Activated naive CD4-positive, alpha-beta T cell treated with anti-CD3 and anti-CD28 coated beads for 36 hours (primary cell): ENCODE data around the gene APBB2. TPM values are rescaled to one million over a fixed set of nuclear protein-coding genes. Genes with fewer than 3 reads are reported as not detected.
A peak's percentile ranks its signal among the peaks of the same experiment; 100 is the strongest.

ENCODE experiments used
- CTCF ChIA-PET: fragments of 350-600 bp; sonication (Branson Sonifier 250); formaldehyde crosslinking; loops from one replicate; lab custom pipeline; 2021; ENCODE audit warnings: antibody characterized with exemption; lab: Charles Lee
- DNase-seq: peaks from one replicate; pipeline ENCODE4 v3.0.0-alpha.2; 2020
- H3K27ac Mint-ChIP-seq: one replicate; pipeline ENCODE4 v1.8.0; 2021; ENCODE audit warnings: mild to moderate bottlenecking, mixed read lengths
- H3K27me3 Mint-ChIP-seq: one replicate; pipeline ENCODE4 v1.8.0; 2021; ENCODE audit warnings: low read depth, mixed read lengths
- H3K36me3 Mint-ChIP-seq: one replicate; pipeline ENCODE4 v1.8.0; 2021; ENCODE audit warnings: low read depth, mixed read lengths
- H3K4me1 Mint-ChIP-seq: one replicate; pipeline ENCODE4 v1.8.0; 2021; ENCODE audit warnings: low read depth, mixed read lengths
- H3K4me3 Mint-ChIP-seq: one replicate; pipeline ENCODE4 v1.8.0; 2021; ENCODE audit warnings: mild to moderate bottlenecking, moderate library complexity, mixed read lengths
- H3K9me3 Mint-ChIP-seq: one replicate; pipeline ENCODE4 v1.8.0; 2021; ENCODE audit warnings: mixed read lengths
- intact Hi-C: fragments of 100-400 bp; cut with micrococcal nuclease; formaldehyde crosslinking; loops from one replicate; pipeline ENCODE4 v1.15.1; 2023
- total RNA-seq, 2 experiments: library from RNA; stranded (reverse); gene quantifications; one replicate each; pipeline ENCODE4 v1.2.3, GENCODE V29; 2021

Gene APBB2
- total RNA-seq, 2 experiments from 2014 or later = 4.5 to 4.8 TPM

DNA sequence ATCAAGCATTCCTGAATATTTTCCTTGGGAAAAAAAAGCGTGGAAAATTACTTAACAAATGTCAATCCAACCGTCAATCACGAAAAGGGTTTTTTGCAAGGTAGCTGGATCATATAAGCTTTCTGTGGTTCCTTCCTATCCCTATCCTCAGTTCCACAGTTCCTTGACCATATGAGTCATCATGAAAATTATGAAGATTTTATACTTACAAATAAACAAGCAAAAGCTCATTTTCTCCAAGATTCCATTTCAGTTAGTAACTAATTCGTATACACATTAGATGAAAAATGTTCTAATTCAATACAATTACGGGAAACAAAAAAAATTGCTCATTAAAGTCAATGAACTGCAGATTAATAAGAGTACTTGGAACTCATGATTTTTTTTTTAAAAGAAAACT lies 235.8 kb downstream of the APBB2 start:
- Mint-ChIP-seq H3K9me3 (peaks cover 4% of the 10 kb centered on the region), H3K4me3 (no peak overlapping the region), H3K27ac (no peak overlapping the region), H3K36me3 (no peaks in the 10 kb centered on the region), H3K4me1 (no peaks in the 10 kb centered on the region), H3K27me3 (peaks cover 4% of the 10 kb centered on the region)
- intact Hi-C loops = loop anchor here (5.0 kb wide), 1 partner anchor 254 kb away; no protein-coding TSS in a partner anchor
- CTCF ChIA-PET = interaction anchor here (0.6 to 0.7 kb wide), 3 partner anchors 635 to 1554 kb away, joined by 3 to 5 read pairs (median 4); no protein-coding TSS in a partner anchor
- DNase-seq = no peak

DNA sequence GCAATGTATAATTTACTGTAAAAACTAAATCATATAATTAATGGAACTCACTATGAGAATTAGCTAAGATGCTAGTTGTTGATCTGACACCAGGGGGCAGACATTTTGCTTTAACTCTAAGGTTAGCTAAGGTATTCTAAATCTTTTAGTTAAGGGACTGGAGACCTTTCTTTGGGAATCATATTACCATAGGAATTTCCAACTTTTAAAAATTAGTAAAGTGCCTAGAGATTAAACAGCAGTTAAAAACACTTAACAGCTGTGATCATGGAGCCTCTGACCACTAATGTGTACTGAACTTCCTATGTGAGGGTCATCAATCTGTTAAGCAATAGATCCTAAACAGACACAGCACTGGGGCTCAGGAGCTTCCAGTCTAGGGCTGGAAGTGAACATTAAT lies 238.0 kb downstream of the APBB2 start:
- Mint-ChIP-seq H3K4me3 (no peak overlapping the region), H3K36me3 (no peaks in the 10 kb centered on the region), H3K4me1 (no peaks in the 10 kb centered on the region), H3K9me3 (peaks cover 4% of the 10 kb centered on the region), H3K27me3 (peaks cover 9% of the 10 kb centered on the region), H3K27ac (no peak overlapping the region)
- CTCF ChIA-PET = interaction anchor here (0.7 to 1.4 kb wide), 7 partner anchors 9 to 240 kb away, joined by 3 to 8 read pairs (median 4); partner anchors contain the start of gene APBB2
- intact Hi-C loops = loop anchor here (1.0 to 5.0 kb wide), 3 partner anchors 238 to 685 kb away; partner anchors contain the start of gene APBB2
- DNase-seq = peak; percentile 47

DNA sequence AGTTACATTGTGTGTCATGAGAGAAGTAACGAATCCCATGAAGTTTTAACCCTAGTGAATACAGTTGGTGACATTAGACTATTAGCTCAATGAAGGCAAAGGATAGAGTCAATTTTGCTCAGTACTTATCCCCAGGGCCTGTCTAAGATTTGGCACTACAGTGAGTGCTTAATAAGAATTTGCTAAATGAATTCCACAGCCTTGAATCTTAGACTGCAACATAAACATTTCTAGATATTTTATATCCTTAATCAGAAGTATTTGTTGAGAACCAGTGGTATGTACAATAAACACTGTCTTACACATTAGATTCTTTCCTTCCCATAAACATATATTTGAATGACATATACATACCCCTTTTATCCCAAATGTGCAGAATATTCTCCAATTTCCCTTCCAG lies 241.6 kb downstream of the APBB2 start:
- Mint-ChIP-seq H3K4me1 (no peaks in the 10 kb centered on the region), H3K9me3 (no peaks in the 10 kb centered on the region), H3K36me3 (no peaks in the 10 kb centered on the region), H3K27ac (no peak overlapping the region), H3K4me3 (no peak overlapping the region), H3K27me3 (peaks cover 7% of the 10 kb centered on the region)
- CTCF ChIA-PET = no interaction called here
- intact Hi-C loops = no loop called here
- DNase-seq = no peak

DNA sequence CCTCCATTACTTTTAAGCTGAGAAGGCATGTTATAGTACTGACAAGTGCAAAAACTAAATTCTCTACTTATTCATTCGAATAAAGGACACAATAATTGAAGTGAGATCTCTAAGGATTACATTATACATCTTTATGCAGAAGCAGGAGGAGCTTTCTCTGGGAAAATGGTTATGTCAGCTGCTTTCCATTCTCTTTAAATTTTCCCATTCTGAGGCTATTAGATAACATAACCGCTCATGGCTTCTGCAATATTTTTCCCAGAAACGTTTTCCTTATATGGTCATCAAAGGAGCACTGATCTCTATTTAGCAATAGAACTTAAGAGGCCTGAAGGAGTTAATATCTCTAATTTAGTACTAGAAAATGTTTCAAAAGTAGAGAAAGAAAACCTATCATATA lies 243.0 kb downstream of the APBB2 start:
- H3K4me1 Mint-ChIP-seq = no peaks in the 10 kb centered on the region
- CTCF ChIA-PET = no interaction called here
- no peak overlapping the region for H3K4me3 Mint-ChIP-seq
- H3K27me3 Mint-ChIP-seq = peaks cover 7% of the 10 kb centered on the region
- no peak for DNase-seq
- intact Hi-C loops = no loop called here
- no peaks in the 10 kb centered on the region for H3K36me3 Mint-ChIP-seq
- H3K9me3 Mint-ChIP-seq = no peaks in the 10 kb centered on the region
- no peak overlapping the region for H3K27ac Mint-ChIP-seq

DNA sequence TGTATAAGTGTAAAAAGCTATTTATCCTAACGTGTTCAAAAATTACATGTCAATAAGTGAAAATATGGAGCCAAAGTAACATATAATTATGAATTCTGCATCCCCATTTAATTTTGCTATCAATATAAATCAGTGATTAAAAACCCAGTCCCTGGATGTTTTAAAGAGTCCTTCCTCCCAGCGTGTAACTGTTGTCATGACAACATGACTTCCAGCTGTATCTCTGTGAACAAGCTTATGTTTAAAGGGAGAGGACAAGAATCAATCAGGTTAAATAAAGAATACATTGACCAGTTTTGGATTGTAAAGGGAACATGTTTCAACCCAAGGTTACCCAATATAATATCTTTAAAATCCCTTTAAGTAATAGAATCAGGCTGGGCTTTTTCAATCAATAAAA lies 244.8 kb downstream of the APBB2 start:
- no peaks in the 10 kb centered on the region for H3K9me3 Mint-ChIP-seq
- CTCF ChIA-PET = no interaction called here

DNA sequence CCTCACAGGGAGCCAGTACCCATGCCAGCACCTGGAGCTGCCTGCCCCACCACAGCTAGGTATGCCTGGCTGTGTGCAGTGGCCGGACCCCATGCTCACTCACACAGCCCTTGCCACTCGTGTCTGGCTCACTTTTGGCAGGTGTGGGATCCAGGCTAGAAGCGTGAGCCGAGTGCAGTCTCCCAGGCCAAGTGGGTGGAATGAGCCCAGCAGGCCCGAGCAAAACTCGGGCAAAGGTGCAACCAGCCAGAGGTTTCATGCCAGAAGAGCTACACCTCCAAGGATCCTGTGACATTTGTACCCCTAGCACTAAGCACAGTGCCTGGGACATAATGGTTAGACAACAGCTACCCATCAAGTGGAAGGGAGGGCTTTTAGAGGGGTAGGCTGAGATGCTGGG lies 246.8 kb downstream of the APBB2 start:
- intact Hi-C loops = no loop called here
- CTCF ChIA-PET = interaction anchor here (0.6 kb wide), 1 partner anchor 45 kb away, joined by 4 read pairs; no protein-coding TSS in a partner anchor
- no peak for DNase-seq
- Mint-ChIP-seq H3K4me1 (no peaks in the 10 kb centered on the region), H3K9me3 (no peaks in the 10 kb centered on the region), H3K27me3 (no peaks in the 10 kb centered on the region), H3K36me3 (no peaks in the 10 kb centered on the region), H3K4me3 (no peak overlapping the region), H3K27ac (no peak overlapping the region)

More for the DNA sequence above, 244.8 kb downstream of the APBB2 start:
- Mint-ChIP-seq H3K4me1 (no peaks in the 10 kb centered on the region), H3K27me3 (peaks cover 6% of the 10 kb centered on the region), H3K4me3 (no peak overlapping the region), H3K27ac (no peak overlapping the region), H3K36me3 (no peaks in the 10 kb centered on the region)
- intact Hi-C loops = no loop called here
- DNase-seq = no peak

DNA sequence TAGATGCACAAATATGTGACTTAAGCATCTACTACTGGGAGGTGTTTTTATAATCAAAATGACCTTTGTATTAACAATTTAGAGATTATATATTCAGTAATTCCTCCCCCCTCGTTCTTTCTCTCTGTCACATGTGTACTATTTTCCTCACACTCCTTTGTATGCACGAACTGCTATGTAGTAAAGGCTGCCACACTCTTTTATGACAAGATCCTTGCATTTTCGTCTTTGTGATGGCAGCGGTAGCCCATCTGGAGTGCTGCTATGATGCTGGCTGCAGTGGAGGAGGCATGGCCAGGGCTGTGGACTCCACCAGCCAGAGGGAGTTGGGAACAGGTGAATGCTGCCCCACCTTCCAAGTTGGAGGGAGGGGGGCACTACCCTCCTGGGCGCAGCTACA lies 248.3 kb downstream of the APBB2 start:
- intact Hi-C loops = no loop called here
- CTCF ChIA-PET = no interaction called here
- peaks cover 3% of the 10 kb centered on the region for H3K27me3 Mint-ChIP-seq
- H3K36me3 Mint-ChIP-seq = no peaks in the 10 kb centered on the region
- no peaks in the 10 kb centered on the region for H3K4me1 Mint-ChIP-seq
- DNase-seq = no peak
- H3K27ac Mint-ChIP-seq = no peak overlapping the region
- no peaks in the 10 kb centered on the region for H3K9me3 Mint-ChIP-seq
- no peak overlapping the region for H3K4me3 Mint-ChIP-seq

DNA sequence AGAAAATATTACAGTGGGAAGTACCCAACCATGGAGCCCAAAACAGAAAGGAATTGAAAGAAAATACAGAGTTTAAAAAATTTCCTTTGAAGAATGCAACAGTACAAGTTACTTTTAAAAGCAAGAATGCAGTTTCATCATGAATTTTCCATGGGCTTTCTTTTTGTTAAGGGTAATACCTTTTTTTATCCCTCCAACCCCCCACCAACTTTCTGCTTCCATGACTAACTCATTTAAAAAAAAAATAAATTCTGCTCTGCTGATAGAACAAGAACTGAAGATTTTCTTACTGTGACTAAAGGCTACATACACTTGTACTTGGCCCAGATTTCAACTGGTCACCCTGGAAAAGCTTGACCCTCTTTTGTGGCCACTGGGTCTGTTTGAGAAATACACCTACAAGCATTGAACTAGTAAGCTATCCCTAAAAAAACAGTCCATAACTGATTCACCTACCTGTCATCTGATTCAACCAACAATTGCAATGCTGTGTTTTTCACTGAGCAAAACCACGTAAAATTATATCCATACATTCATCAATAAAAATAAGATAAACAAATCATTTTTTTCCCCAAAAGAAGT lies 250.4 kb downstream of the APBB2 start:
- Mint-ChIP-seq H3K9me3 (no peaks in the 10 kb centered on the region), H3K27me3 (peaks cover 3% of the 10 kb centered on the region)

DNA sequence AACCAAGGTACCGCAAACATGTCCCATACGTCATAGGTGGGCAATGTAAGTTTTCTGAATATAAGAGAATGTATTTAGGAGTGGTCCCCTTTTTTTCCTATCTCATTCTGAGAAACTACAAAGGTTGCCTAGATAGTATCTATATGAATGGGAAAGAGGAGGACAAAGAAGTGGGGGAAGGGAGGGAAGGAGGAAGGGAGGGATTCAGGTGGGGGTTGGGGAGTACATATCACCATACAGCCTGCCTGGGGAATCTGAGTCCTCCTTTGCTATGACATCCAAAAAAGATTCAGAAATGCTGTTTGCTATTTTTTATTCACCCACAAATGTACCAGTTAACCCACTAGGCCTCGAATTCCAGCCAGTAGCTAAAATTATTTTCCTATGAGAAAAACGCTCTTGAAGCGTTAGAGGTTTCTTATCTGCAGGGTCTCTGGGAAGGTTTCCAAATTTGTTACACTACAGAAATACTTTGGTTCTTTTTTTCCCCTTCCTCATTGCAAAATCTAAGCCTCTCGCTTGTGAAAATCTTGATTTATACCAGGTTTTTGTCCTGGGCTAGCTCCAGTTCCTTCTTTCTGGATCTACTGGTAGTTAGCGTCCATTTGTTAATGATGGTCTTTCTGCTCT lies 251.7 kb downstream of the APBB2 start:
- H3K4me3 Mint-ChIP-seq = no peak overlapping the region

More for the DNA sequence above, 250.4 kb downstream of the APBB2 start:
- Mint-ChIP-seq H3K4me1 (no peaks in the 10 kb centered on the region), H3K4me3 (no peak overlapping the region), H3K27ac (no peak overlapping the region), H3K36me3 (no peaks in the 10 kb centered on the region)
- DNase-seq = no peak
- intact Hi-C loops = no loop called here
- CTCF ChIA-PET = no interaction called here

DNA sequence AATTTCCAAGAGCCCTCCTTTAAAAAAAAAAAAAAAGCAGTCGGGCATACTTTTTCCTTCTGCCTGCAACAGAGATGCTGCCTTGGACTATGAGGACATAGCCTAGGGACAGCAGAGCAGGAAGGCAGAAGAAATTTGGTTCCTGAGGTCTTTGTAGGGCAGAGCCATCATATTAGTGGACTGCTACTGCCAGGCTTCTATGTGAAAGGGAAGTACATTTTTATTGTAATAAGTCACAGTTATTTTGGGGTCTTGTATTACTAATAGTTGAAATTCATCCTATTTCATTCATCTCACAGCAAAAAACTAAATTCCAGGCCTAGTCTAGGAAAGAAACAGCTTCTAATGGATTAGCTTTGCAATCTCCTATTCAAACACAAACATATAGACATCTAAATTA lies 253.4 kb downstream of the APBB2 start:
- Mint-ChIP-seq H3K27ac (no peak overlapping the region), H3K4me3 (no peak overlapping the region), H3K4me1 (no peaks in the 10 kb centered on the region), H3K27me3 (peaks cover 3% of the 10 kb centered on the region), H3K36me3 (no peaks in the 10 kb centered on the region), H3K9me3 (no peaks in the 10 kb centered on the region)
- intact Hi-C loops = no loop called here
- CTCF ChIA-PET = no interaction called here
- DNase-seq = no peak

More for the DNA sequence above, 251.7 kb downstream of the APBB2 start:
- Mint-ChIP-seq H3K27me3 (peaks cover 3% of the 10 kb centered on the region), H3K27ac (no peak overlapping the region), H3K9me3 (no peaks in the 10 kb centered on the region), H3K36me3 (no peaks in the 10 kb centered on the region), H3K4me1 (no peaks in the 10 kb centered on the region)
- CTCF ChIA-PET = no interaction called here
- no peak for DNase-seq
- intact Hi-C loops = no loop called here

DNA sequence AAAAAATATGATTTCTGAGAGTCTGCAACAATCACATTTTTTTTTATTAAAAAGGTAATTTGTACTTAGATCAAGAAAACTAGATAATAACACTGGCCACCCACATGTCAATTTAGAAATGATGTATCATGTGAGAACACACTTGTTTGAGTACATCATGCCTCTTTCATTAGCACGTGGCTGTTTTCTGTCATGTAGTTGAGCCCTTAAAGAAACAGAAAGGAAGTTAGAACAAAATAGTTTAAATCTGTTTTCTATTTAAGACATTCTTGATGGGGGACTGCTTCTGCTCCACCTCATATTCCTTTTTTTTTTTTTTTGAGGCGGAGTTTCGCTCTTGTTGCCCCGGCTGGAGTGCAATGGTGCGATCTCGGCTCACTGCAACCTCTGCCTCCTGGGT lies 257.1 kb downstream of the APBB2 start:
- no peak overlapping the region for H3K4me3 Mint-ChIP-seq
- H3K36me3 Mint-ChIP-seq = no peaks in the 10 kb centered on the region
- intact Hi-C loops = no loop called here
- H3K27ac Mint-ChIP-seq = no peak overlapping the region
- H3K9me3 Mint-ChIP-seq = no peaks in the 10 kb centered on the region
- DNase-seq = no peak
- H3K4me1 Mint-ChIP-seq = no peaks in the 10 kb centered on the region
- CTCF ChIA-PET = no interaction called here
- H3K27me3 Mint-ChIP-seq = peaks cover 3% of the 10 kb centered on the region

DNA sequence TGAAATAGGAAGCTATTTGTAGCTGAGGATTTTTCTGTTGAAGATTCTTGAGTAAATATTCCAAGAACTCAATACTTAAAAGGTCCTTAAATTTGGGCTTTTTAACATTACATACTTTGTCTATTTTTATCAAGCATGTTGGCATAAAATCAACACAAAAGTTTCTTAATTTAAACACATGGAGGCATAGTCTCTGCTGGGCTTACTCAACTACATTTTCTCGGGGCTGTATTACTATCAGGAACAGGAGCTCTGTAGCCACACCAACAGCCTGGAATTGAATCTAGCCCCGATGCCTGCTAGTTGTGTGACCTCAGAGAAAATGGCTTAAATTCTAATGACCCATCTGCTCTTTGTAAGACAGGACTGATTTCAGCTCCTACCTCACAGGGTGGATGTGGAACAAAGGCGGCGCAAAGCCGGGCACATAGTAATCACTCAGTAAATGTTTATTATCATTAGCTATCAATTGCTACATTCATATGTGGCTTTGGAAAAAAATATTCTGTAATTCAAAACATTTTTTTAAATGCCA lies 257.6 kb downstream of the APBB2 start:
- intact Hi-C loops = no loop called here
- DNase-seq = no peak
- no peaks in the 10 kb centered on the region for H3K36me3 Mint-ChIP-seq
- H3K9me3 Mint-ChIP-seq = no peaks in the 10 kb centered on the region
- H3K4me3 Mint-ChIP-seq = no peak overlapping the region
- peaks cover 2% of the 10 kb centered on the region for H3K27me3 Mint-ChIP-seq
- no peak overlapping the region for H3K27ac Mint-ChIP-seq
- CTCF ChIA-PET = no interaction called here
- H3K4me1 Mint-ChIP-seq = no peaks in the 10 kb centered on the region
